Spleen (tissue), 7 donors: ENCODE results near the gene DDX54.

Source experiments
- POLR2A ChIP-seq, 3 donors: fragments of 450-650 bp; IDR thresholded peaks; one replicate each; pipeline ENCODE4 v1.5.1; 2017; ENCODE audit warnings: antibody characterized with exemption in 3 of 3, mild to moderate bottlenecking in 1 of 3
- POLR2AphosphoS5 ChIP-seq, 3 donors: sonication (generic); formaldehyde crosslinking; IDR thresholded peaks; one replicate each; pipeline ENCODE4 v1.5.1; 2017; ENCODE audit warnings: antibody characterized with exemption in 3 of 3
- TF ChIP-seq, protein P1 (sequence below), 11 experiments: fragments of 200-600 bp in 7 of 11; fragments of 450-650 bp in 4 of 11; sonication (generic) in 4 of 11; IDR thresholded peaks in 8 of 11; conservative IDR thresholded peaks in 3 of 11; 1 replicate in 7 of 11; 2 replicates in 4 of 11; pipeline versions ENCODE4 v1.4.0 to v1.8.0; 2016 to 2021; ENCODE audit warnings: antibody characterized with exemption in 11 of 11, inconsistent platforms in 4 of 11, mild to moderate bottlenecking in 1 of 11
- donor health status: DM: no; HTN: no; CAD: no; lungs with moderate emphysema.
- donor health status: DM: no; HTN: no; CAD: no.
- donor health status: DM: no; HTN: no; CAD: no.

DNA sequence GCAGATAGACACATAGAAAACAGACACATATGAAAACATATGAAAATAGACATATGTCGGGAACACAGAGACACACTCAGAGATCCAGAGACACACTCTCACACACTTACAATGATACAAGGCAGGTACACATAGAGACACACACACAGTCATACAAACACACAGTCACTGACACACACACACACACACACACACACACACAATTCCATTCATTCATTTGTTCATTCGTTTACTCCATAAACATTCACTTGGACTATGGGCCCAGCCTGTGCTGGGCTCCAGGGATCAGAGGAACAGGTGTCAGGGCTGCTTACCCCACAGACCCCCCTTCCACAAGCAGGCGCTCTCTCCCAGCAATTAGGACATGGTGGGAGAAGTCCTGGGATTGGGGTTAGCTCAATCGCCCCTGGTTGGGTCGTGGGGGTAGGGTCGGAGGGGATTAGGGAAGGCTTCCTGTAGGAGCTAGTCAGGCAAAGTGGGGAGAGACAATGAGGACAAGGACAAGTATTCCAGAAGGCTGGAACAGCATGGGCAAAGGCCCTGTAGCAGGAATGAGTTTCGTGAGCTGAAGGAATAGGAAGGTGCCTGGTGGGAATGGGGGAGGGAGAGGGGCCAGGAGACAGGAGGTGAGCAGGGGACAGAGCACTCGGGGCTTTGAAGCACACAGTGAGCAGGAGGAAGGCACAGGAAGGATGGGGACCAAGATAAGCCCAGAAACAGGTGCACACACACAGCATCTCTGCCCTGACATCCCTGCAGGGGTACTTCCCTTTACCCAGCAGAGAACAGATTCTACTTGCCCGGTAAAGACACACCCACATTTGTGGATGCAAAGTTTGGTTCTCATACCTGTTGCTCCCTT is 56.2 kb downstream of the DDX54 start:
- TF ChIP-seq, protein P1, sequence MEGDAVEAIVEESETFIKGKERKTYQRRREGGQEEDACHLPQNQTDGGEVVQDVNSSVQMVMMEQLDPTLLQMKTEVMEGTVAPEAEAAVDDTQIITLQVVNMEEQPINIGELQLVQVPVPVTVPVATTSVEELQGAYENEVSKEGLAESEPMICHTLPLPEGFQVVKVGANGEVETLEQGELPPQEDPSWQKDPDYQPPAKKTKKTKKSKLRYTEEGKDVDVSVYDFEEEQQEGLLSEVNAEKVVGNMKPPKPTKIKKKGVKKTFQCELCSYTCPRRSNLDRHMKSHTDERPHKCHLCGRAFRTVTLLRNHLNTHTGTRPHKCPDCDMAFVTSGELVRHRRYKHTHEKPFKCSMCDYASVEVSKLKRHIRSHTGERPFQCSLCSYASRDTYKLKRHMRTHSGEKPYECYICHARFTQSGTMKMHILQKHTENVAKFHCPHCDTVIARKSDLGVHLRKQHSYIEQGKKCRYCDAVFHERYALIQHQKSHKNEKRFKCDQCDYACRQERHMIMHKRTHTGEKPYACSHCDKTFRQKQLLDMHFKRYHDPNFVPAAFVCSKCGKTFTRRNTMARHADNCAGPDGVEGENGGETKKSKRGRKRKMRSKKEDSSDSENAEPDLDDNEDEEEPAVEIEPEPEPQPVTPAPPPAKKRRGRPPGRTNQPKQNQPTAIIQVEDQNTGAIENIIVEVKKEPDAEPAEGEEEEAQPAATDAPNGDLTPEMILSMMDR (IDR thresholded peaks at IDR 0.05 in 8 of 11, conservative IDR thresholded peaks at IDR 0.05 in 3 of 11), result no peak
- TF ChIP-seq POLR2A (IDR thresholded peaks at IDR 0.05) (no peak), POLR2AphosphoS5 (IDR thresholded peaks at IDR 0.05) (no peak)
